Measurements from ENCODE around the gene TBX5. TPM values are rescaled to one million over a fixed set of nuclear protein-coding genes. Genes with fewer than 3 reads are reported as not detected.

TBX5 gene
- polyA plus RNA-seq, 1 of the 3 experiments (the other 2 are of a cell fraction), result not detected

- CTCF ChIA-PET, result no interaction called here
- H3K27me3 ChIP-seq (ENCODE audit: insufficient read depth), result peaks cover 48% of the 10 kb centered on the region
- no peaks in the 10 kb centered on the region for H3K4me1 ChIP-seq (ENCODE audit: control insufficient read depth in 1 of 2, insufficient read depth in 2 of 2, low read depth in 1 of 2, low read length in 1 of 2)
- no peak overlapping the region for H3K27ac ChIP-seq (ENCODE audit: low read depth in 2 of 2, low read length in 1 of 2)
- H3K9me3 ChIP-seq, result no peaks in the 10 kb centered on the region
- WGBS (ENCODE audit: low lambda C conversion rate), result 10% methylated on average over 20 of the region's 36 CpGs
- no peaks in the 10 kb centered on the region for H3F3A ChIP-seq (replicated peaks; ENCODE audit: insufficient read depth)
- no peak for TF ChIP-seq USF1 (IDR thresholded peaks at IDR 0.05; ENCODE audit: borderline replicate concordance, low read depth)
- no peak for TF ChIP-seq FOSL2 (IDR thresholded peaks at IDR 0.05; ENCODE audit: borderline replicate concordance, low read depth)
- no peak for TF ChIP-seq YY1 (IDR thresholded peaks at IDR 0.05; ENCODE audit: low read depth)
- TF ChIP-seq NFIC (IDR thresholded peaks at IDR 0.05; ENCODE audit: borderline replicate concordance), result no peak
- no peak for TF ChIP-seq GABPA (IDR thresholded peaks at IDR 0.05; ENCODE audit: low read depth)
- TF ChIP-seq EZH2phosphoT487 (IDR thresholded peaks at IDR 0.05; ENCODE audit: borderline replicate concordance, low read depth), result no peak
- no peak for TF ChIP-seq SIN3A (IDR thresholded peaks at IDR 0.05; ENCODE audit: borderline replicate concordance, low read depth, low read length)
- TF ChIP-seq FOXM1 (IDR thresholded peaks at IDR 0.05; ENCODE audit: low read depth), result no peak
- TF ChIP-seq JUND (IDR thresholded peaks at IDR 0.05), result no peak
- TF ChIP-seq CHD2 (IDR thresholded peaks at IDR 0.05; ENCODE audit: low read length, partially characterized antibody), result no peak
- TF ChIP-seq, protein P1, sequence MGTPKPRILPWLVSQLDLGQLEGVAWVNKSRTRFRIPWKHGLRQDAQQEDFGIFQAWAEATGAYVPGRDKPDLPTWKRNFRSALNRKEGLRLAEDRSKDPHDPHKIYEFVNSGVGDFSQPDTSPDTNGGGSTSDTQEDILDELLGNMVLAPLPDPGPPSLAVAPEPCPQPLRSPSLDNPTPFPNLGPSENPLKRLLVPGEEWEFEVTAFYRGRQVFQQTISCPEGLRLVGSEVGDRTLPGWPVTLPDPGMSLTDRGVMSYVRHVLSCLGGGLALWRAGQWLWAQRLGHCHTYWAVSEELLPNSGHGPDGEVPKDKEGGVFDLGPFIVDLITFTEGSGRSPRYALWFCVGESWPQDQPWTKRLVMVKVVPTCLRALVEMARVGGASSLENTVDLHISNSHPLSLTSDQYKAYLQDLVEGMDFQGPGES (IDR thresholded peaks at IDR 0.05; ENCODE audit: low read depth, low read length), result no peak
- TF ChIP-seq RAD21 (IDR thresholded peaks at IDR 0.05; ENCODE audit: low read length), result no peak
- TF ChIP-seq EP300 (IDR thresholded peaks at IDR 0.05; ENCODE audit: borderline replicate concordance in 1 of 2, low read depth in 1 of 2, low read length in 1 of 2), result no peak
- no peak for TF ChIP-seq FOXJ3 (CRISPR knock-in tag; IDR thresholded peaks at IDR 0.05)
- no peak for TF ChIP-seq TEAD4 (IDR thresholded peaks at IDR 0.05; ENCODE audit: borderline replicate concordance, insufficient read depth)
- TF ChIP-seq, protein P2, sequence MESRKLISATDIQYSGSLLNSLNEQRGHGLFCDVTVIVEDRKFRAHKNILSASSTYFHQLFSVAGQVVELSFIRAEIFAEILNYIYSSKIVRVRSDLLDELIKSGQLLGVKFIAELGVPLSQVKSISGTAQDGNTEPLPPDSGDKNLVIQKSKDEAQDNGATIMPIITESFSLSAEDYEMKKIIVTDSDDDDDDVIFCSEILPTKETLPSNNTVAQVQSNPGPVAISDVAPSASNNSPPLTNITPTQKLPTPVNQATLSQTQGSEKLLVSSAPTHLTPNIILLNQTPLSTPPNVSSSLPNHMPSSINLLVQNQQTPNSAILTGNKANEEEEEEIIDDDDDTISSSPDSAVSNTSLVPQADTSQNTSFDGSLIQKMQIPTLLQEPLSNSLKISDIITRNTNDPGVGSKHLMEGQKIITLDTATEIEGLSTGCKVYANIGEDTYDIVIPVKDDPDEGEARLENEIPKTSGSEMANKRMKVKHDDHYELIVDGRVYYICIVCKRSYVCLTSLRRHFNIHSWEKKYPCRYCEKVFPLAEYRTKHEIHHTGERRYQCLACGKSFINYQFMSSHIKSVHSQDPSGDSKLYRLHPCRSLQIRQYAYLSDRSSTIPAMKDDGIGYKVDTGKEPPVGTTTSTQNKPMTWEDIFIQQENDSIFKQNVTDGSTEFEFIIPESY (IDR thresholded peaks at IDR 0.05; ENCODE audit: borderline replicate concordance, low read depth), result no peak
- no peak for TF ChIP-seq RXRA (IDR thresholded peaks at IDR 0.05; ENCODE audit: borderline replicate concordance, low read depth)
- no peak for TF ChIP-seq TCF12 (IDR thresholded peaks at IDR 0.05)
- no peak for TF ChIP-seq MEF2A (IDR thresholded peaks at IDR 0.05; ENCODE audit: borderline replicate concordance, low read depth)
- TF ChIP-seq CTCF (IDR thresholded peaks at IDR 0.05), result no peak
- no peaks in the 10 kb centered on the region for H4K20me1 ChIP-seq (ENCODE audit: insufficient read depth)
- H3K4me3 ChIP-seq (ENCODE audit: low read depth in 2 of 2, low read length in 1 of 2), result no peak overlapping the region
- no peaks in the 10 kb centered on the region for H3K9me2 ChIP-seq
- H3K4me2 ChIP-seq, result no peak overlapping the region
- H3K79me2 ChIP-seq (ENCODE audit: insufficient read depth), result no peaks in the 10 kb centered on the region
- H3K9ac ChIP-seq, result no peak overlapping the region
- no peak overlapping the region for H2AFZ ChIP-seq (ENCODE audit: low read depth)
- H3K36me3 ChIP-seq (replicated peaks in 1 of 2; ENCODE audit: control insufficient read depth in 1 of 2, insufficient read depth in 2 of 2, low read length in 1 of 2), result no peaks in the 10 kb centered on the region
- DNase-seq, result no peak
- POLR2A ChIA-PET, result no interaction called here
These were observed 42.1 kb upstream of the TBX5 start for GRCh38 chr12:114447799-114448617.

All from SK-N-SH (cell line).